Activated CD8-positive, alpha-beta T cell treated with anti-CD3 and anti-CD28 coated beads for 36 hours (primary cell): Measurements from ENCODE around the gene SIRPA. TPM values are rescaled to one million over a fixed set of nuclear protein-coding genes. Genes with fewer than 3 reads are reported as not detected.
A peak's percentile ranks its signal among the peaks of the same experiment; 100 is the strongest.

Experiments
- ATAC-seq: fragments of 200-7000 bp; cut with Tn5 transposase; one replicate; pipeline ENCODE4 v1.10.0; 2021; ENCODE audit warnings: mild to moderate bottlenecking, moderate library complexity
- CTCF ChIA-PET: fragments of 350-600 bp; sonication (Branson Sonifier 250); formaldehyde crosslinking; loops from one replicate; lab custom pipeline; 2021; ENCODE audit warnings: antibody characterized with exemption; lab: Charles Lee
- POLR2A ChIA-PET: fragments of 350-600 bp; sonication (Branson Sonifier 250); formaldehyde crosslinking; loops from one replicate; lab custom pipeline; 2021; ENCODE audit warnings: antibody characterized with exemption; lab: Charles Lee
- DNase-seq: peaks from one replicate; pipeline ENCODE4 v3.0.0-alpha.2; 2020
- H3K27ac Mint-ChIP-seq: one replicate; pipeline ENCODE4 v1.8.0; 2021; ENCODE audit warnings: mild to moderate bottlenecking, mixed read lengths
- H3K27me3 Mint-ChIP-seq: one replicate; pipeline ENCODE4 v1.8.0; 2021; ENCODE audit warnings: mixed read lengths
- H3K36me3 Mint-ChIP-seq: one replicate; pipeline ENCODE4 v1.8.0; 2021; ENCODE audit warnings: low read depth, mixed read lengths
- H3K4me1 Mint-ChIP-seq: one replicate; pipeline ENCODE4 v1.8.0; 2021; ENCODE audit warnings: low read depth, mixed read lengths
- H3K4me3 Mint-ChIP-seq: one replicate; pipeline ENCODE4 v1.8.0; 2021; ENCODE audit warnings: mild to moderate bottlenecking, moderate library complexity, mixed read lengths
- H3K9me3 Mint-ChIP-seq: one replicate; pipeline ENCODE4 v1.8.0; 2021; ENCODE audit warnings: mixed read lengths
- intact Hi-C: fragments of 100-400 bp; cut with micrococcal nuclease; formaldehyde crosslinking; loops from one replicate; pipeline ENCODE4 v1.10.0; 2022
- total RNA-seq, 2 experiments: library from RNA; stranded (reverse); gene quantifications; one replicate each; pipeline ENCODE4 v1.2.3, GENCODE V29; 2021
- TF ChIP-seq, protein P1 (sequence below): fragments of 200-600 bp; IDR thresholded peaks from one replicate; pipeline ENCODE4 v1.8.0; 2022; ENCODE audit warnings: antibody characterized with exemption, mild to moderate bottlenecking

SIRPA gene
- total RNA-seq, 2 experiments from 2014 or later: 0.09 TPM

DNA sequence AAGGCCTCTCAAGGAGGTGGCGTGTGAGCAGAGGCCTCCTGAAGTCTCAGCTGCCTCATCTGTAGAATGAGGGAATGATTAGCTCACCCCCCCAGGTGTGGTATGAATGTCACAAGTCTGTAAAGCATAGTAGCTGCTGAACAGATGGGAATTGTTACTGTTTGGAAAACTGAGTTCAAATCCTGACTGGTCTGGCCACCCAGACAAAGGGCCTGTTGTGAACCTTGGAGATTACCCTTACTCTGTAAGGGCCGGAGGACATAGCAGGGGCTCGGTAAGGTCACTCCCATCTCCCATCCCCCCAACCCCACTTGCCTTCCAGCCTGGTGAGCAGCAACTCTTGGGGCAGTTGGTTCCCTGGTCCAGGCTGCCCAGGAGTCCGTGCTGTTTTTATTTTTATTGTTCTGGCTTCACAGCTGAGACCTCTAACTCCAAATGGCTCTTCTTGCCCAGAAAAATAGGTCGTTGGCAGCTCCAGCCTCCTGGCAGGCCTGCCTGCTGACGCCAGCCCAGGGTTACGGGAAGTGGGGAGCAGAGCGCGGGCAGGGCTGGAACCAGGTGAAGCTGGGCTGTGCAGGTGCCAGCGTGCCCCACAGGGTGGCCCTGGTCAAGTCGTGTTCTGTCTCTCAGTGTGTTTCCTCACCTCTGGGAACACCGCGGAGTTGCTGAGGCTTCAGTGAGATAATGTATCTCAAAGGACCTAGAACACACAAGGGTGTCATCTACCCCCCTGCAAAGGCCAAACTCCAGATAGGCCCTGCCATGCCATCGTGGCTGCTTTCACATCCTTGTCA, 4.5 kb upstream of the SIRPA start:
- TF ChIP-seq, protein P1, sequence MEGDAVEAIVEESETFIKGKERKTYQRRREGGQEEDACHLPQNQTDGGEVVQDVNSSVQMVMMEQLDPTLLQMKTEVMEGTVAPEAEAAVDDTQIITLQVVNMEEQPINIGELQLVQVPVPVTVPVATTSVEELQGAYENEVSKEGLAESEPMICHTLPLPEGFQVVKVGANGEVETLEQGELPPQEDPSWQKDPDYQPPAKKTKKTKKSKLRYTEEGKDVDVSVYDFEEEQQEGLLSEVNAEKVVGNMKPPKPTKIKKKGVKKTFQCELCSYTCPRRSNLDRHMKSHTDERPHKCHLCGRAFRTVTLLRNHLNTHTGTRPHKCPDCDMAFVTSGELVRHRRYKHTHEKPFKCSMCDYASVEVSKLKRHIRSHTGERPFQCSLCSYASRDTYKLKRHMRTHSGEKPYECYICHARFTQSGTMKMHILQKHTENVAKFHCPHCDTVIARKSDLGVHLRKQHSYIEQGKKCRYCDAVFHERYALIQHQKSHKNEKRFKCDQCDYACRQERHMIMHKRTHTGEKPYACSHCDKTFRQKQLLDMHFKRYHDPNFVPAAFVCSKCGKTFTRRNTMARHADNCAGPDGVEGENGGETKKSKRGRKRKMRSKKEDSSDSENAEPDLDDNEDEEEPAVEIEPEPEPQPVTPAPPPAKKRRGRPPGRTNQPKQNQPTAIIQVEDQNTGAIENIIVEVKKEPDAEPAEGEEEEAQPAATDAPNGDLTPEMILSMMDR: no peak
- Mint-ChIP-seq H3K4me3 (no peak overlapping the region), H3K27me3 (peaks cover 27% of the 10 kb centered on the region), H3K27ac (no peak overlapping the region), H3K36me3 (no peaks in the 10 kb centered on the region), H3K9me3 (no peaks in the 10 kb centered on the region), H3K4me1 (no peaks in the 10 kb centered on the region)
- intact Hi-C loops: no loop called here
- CTCF ChIA-PET: no interaction called here
- POLR2A ChIA-PET: interaction anchor here (0.6 kb wide), 1 partner anchor 100 kb away, joined by 3 read pairs; no protein-coding TSS in a partner anchor
- DNase-seq (no peak), ATAC-seq (no peak)

DNA sequence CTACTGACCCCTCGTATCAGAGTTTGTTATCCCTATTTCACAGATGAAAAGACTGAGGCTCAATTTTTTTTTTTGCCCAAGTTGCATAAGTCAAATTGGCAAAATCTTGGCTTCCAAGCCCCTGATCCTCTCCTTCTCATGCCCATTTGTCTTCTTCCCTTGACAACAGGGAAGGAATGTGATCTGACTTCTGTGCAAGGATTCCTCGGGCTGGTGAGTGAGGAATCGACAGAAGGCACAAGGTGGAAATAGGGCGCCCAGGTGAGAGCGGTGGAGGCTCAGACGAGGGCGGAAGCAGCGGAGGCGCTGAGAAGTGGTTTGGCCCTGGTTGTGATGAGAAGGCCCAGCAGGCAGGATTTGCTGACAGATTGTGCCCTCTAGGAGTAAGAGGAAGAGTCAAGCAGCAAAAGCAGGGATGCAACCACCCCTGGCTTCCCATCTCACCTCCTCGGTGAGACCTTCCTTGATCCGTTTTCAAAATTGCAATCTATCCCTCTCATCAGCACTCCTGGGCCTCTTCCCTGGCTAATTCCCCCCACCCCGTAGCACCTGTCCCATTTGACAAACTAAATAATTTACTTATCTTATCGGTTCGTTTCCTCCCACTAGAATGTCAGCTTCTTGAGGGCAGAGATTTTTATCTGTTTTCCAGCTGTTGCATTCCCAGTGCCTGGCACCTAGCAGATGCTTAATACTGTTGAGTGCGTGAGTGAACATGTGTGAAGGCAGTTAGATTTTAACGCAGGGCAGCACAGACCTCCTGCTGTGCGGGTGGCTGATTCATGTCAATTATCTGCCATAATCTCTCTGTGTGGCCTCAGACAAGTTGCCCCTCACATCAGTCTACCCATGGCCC, 3.7 kb upstream of the SIRPA start:
- no peak for DNase-seq
- ChIA-PET POLR2A (no interaction called here), CTCF (no interaction called here)
- Mint-ChIP-seq H3K27me3 (peaks cover 35% of the 10 kb centered on the region), H3K9me3 (no peaks in the 10 kb centered on the region), H3K27ac (no peak overlapping the region), H3K4me1 (no peaks in the 10 kb centered on the region), H3K36me3 (no peaks in the 10 kb centered on the region), H3K4me3 (no peak overlapping the region)
- ATAC-seq: no peak
- intact Hi-C loops: no loop called here
- TF ChIP-seq, protein P1: no peak

DNA sequence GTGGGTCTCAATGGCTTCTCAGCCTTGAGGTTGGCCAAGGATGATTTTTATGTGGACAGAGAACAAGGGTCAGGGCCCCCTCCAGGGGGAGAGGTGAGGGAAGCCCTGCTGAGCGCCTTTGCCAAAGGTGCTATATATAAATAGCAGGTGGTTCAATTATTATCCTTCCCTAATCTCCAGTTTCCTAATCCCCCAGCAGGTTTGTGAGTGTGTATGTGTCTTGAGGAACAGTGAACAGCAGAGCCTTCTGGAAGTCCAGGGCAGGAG, 3.2 kb upstream of the SIRPA start:
- ATAC-seq: no peak
- Mint-ChIP-seq H3K36me3 (no peaks in the 10 kb centered on the region), H3K27me3 (peaks cover 38% of the 10 kb centered on the region), H3K4me3 (no peak overlapping the region), H3K9me3 (no peaks in the 10 kb centered on the region), H3K4me1 (no peaks in the 10 kb centered on the region), H3K27ac (no peak overlapping the region)
- TF ChIP-seq, protein P1: no peak
- no peak for DNase-seq
- POLR2A ChIA-PET: no interaction called here
- intact Hi-C loops: no loop called here
- CTCF ChIA-PET: no interaction called here

DNA sequence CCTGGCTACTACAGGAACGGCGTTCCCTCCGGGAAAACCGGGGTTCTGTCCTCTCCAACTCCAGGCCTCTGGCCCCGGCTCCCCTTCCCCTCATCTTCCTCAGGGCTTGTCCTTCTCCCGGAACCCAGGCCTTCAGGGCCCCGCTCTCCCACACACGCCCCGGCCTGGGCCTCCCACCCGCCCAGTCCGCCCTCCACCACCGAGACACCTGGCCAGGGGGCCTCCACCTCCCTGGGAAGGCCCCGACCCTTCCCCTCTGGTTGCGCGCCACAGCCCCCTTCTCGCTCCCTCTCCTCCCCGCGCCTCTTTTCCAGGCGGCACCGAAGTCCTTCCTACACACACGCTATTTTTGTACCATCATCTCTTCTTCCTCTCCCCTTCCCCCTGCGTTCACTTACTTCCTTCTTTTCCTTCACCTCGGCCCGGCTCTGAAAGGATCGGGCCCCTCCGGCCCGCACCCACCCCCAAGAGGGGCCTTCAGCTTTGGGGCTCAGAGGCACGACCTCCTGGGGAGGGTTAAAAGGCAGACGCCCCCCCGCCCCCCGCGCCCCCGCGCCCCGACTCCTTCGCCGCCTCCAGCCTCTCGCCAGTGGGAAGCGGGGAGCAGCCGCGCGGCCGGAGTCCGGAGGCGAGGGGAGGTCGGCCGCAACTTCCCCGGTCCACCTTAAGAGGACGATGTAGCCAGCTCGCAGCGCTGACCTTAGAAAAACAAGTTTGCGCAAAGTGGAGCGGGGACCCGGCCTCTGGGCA, 1.3 kb upstream of the SIRPA start:
- Mint-ChIP-seq H3K27me3 (peaks cover 43% of the 10 kb centered on the region), H3K36me3 (no peaks in the 10 kb centered on the region), H3K9me3 (no peaks in the 10 kb centered on the region), H3K27ac (no peak overlapping the region), H3K4me1 (no peaks in the 10 kb centered on the region), H3K4me3 (peak overlapping the region; percentile 33)
- CTCF ChIA-PET: no interaction called here
- DNase-seq (no peak), ATAC-seq (no peak)
- TF ChIP-seq, protein P1: no peak
- intact Hi-C loops: no loop called here
- POLR2A ChIA-PET: no interaction called here
